ENCODE measurements around the gene SLC39A3. TPM values are rescaled to one million over a fixed set of nuclear protein-coding genes. Genes with fewer than 3 reads are reported as not detected.

SLC39A3 gene
- total and polyA plus RNA-seq, 10 of the 15 experiments (the other 5 are each of a cell fraction or from before 2014, with no cell fraction given) = 0.63 to 67.1 (median 51.2) TPM

DNA sequence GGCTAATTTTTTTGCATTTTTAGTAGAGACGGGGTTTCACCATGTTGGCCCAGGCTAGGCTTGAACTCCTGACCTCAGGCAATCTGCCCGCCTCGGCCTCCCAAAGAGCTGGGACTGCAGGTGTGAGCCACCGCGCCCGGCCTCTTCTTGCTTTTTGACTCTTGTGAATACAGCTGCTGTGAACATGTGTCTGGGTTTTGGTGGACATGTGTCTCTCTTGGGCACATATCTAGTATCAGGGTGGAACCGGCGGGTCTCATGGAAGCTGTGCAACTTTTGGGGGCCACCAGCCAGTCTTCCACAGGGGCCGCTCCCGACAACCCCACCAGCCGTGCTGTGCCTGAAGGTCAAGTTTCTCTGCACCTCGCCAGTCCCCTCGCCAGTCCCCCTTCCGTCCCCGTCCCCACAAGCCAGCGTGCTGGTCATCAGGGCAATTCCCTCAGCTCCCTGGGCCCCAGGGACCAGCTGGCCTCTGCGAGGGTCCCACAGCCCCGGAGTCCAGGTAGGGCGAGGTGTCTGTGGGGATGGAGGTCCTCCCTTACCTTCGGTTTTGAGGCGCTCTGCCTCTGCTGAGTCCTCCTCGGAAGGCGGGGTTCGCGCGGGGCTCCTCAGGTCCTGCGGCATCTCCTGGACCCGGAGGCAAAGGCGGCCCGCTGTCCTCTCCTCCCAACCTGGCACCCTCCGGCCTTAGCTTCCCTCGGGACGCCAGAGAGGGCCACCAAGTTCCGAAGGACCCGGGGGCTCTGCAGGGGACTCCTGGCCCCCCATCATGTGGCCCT, 27.0 kb upstream of the SLC39A3 start:
- Histone ChIP-seq H3K4me3 (no peak overlapping the region), H3K4me1 (ENCODE audit: control insufficient read depth, insufficient read depth, low read length) (no peaks in the 10 kb centered on the region), H3K9me3 (replicated peaks; ENCODE audit: control insufficient read depth, insufficient read depth, low read length) (no peaks in the 10 kb centered on the region), H3K79me2 (ENCODE audit: control insufficient read depth, insufficient read depth, low read length) (peaks cover 10% of the 10 kb centered on the region), H3K36me3 (ENCODE audit: control insufficient read depth in 2 of 2, insufficient read depth in 2 of 2, low read length in 1 of 2) (peaks cover 5 to 46% of the 10 kb centered on the region in 2 experiments; a peak in 3 of 4 replicates), H3K27ac (ENCODE audit: control insufficient read depth, insufficient read depth) (no peak overlapping the region), H4K20me1 (ENCODE audit: control insufficient read depth, insufficient read depth) (no peaks in the 10 kb centered on the region), H2AFZ (ENCODE audit: control insufficient read depth, low read depth, low read length) (no peak overlapping the region), H3K4me2 (ENCODE audit: control insufficient read depth, insufficient read depth) (no peak overlapping the region), H3K9ac (ENCODE audit: control insufficient read depth, insufficient read depth, low read length) (no peak overlapping the region), H3K27me3 (replicated peaks in 1 of 2; ENCODE audit: control insufficient read depth in 2 of 2, insufficient read depth in 2 of 2, low read length in 1 of 2) (no peaks in the 10 kb centered on the region)
- ChIA-PET RAD21 (ENCODE audit: unreplicated experiment) (no interaction called here), SMC1A (ENCODE audit: uncharacterized antibody, unreplicated experiment) (no interaction called here), CTCF (no interaction called here), POLR2A (no interaction called here)
- ATAC-seq (no peak), DNase-seq (ENCODE audit: low read depth, low spot score) (no peak), FAIRE-seq (no peak)
- intact Hi-C loops (cut with micrococcal nuclease; ENCODE audit: unreplicated experiment) (no loop called here), in situ Hi-C loops (cut with MboI) (no loop called here)
- no peak for TF ChIP-seq IRF3 (IDR thresholded peaks at IDR 0.05)
- no peak for TF ChIP-seq TCF12 (IDR thresholded peaks at IDR 0.05; ENCODE audit: low read depth, low read length)
- no peak for TF ChIP-seq SPI1 (IDR thresholded peaks at IDR 0.05; ENCODE audit: borderline replicate concordance, insufficient read depth, low read depth, low read length)
- TF ChIP-seq MTA3 (IDR thresholded peaks at IDR 0.05; ENCODE audit: borderline replicate concordance, low read length) = no peak
- TF ChIP-seq TARDBP (IDR thresholded peaks at IDR 0.05; ENCODE audit: borderline replicate concordance) = no peak
- WGBS (ENCODE audit: insufficient coverage, insufficient replicate concordance, low lambda C conversion rate, missing lambda C conversion rate) = 96% methylated on average over 32 of the region's 35 CpGs
- no TSS peak for BruUV-seq (replicated peaks)

DNA sequence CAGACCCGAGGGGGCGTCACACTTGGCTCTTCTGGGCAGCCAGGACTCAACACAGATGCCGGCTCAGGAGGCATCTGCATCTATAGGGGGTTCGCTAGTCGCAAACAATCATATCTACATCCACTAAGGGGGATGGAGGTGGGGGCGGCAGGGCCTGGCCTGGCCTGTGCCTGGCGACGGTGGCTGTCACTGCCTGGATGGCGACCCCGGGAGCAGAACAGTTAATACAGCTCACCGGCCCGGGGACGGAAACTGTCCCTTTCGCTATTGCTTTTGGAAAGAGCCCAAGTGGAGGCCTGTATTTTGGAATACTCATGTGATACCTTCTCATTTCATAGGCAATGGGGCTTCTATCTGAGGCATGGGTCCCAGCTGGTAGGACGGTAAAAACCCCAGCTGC, 25.6 kb upstream of the SLC39A3 start:
- Histone ChIP-seq H3K36me3 (ENCODE audit: control insufficient read depth in 2 of 2, insufficient read depth in 2 of 2, low read length in 1 of 2) (peaks cover 5 to 52% of the 10 kb centered on the region in 2 experiments), H3K9ac (ENCODE audit: control insufficient read depth, insufficient read depth, low read length) (no peak overlapping the region), H3K9me3 (replicated peaks; ENCODE audit: control insufficient read depth, insufficient read depth, low read length) (no peaks in the 10 kb centered on the region), H3K4me1 (ENCODE audit: control insufficient read depth, insufficient read depth, low read length) (no peaks in the 10 kb centered on the region), H4K20me1 (ENCODE audit: control insufficient read depth, insufficient read depth) (no peaks in the 10 kb centered on the region), H3K27ac (ENCODE audit: control insufficient read depth, insufficient read depth) (no peak overlapping the region), H3K4me2 (ENCODE audit: control insufficient read depth, insufficient read depth) (no peak overlapping the region), H3K27me3 (replicated peaks in 1 of 2; ENCODE audit: control insufficient read depth in 2 of 2, insufficient read depth in 2 of 2, low read length in 1 of 2) (no peaks in the 10 kb centered on the region), H3K4me3 (no peak overlapping the region), H2AFZ (ENCODE audit: control insufficient read depth, low read depth, low read length) (no peak overlapping the region), H3K79me2 (ENCODE audit: control insufficient read depth, insufficient read depth, low read length) (peaks cover 5% of the 10 kb centered on the region)
- no peak for FAIRE-seq
- over 99% methylated on average over 15 of the region's 15 CpGs for WGBS (ENCODE audit: insufficient coverage, insufficient replicate concordance, low lambda C conversion rate, missing lambda C conversion rate)
- TF ChIP-seq TCF7 (IDR thresholded peaks at IDR 0.05; ENCODE audit: borderline replicate concordance) (no peak), ESRRA (IDR thresholded peaks at IDR 0.05; ENCODE audit: low read length) (no peak), BHLHE40 (IDR thresholded peaks at IDR 0.05; ENCODE audit: borderline replicate concordance in 1 of 2, low read depth in 2 of 2, low read length in 1 of 2) (no peak), ZNF217 (IDR thresholded peaks at IDR 0.05) (no peak)
- no peak for ATAC-seq
- CTCF ChIA-PET = no interaction called here
- no peak for DNase-seq (ENCODE audit: low read depth, low spot score)
- intact Hi-C loops (cut with micrococcal nuclease; ENCODE audit: unreplicated experiment) (no loop called here), in situ Hi-C loops (cut with MboI) (no loop called here)
- SMC1A ChIA-PET (ENCODE audit: uncharacterized antibody, unreplicated experiment) = no interaction called here
- POLR2A ChIA-PET = no interaction called here
- RAD21 ChIA-PET (ENCODE audit: unreplicated experiment) = interaction anchor here (0.6 kb wide), 1 partner anchor 1224 kb away, joined by 3 read pairs; no protein-coding TSS in a partner anchor
- BruUV-seq (replicated peaks) = no TSS peak

All from GM12878 (cell line).